ENCODE results near the gene SMNDC1.
"Not testable (repeated sequence)": the region's sequence is repeated elsewhere in the genome, so short reads cannot be mapped to it uniquely, and the experiment has no call there.

SMNDC1 gene

DNA sequence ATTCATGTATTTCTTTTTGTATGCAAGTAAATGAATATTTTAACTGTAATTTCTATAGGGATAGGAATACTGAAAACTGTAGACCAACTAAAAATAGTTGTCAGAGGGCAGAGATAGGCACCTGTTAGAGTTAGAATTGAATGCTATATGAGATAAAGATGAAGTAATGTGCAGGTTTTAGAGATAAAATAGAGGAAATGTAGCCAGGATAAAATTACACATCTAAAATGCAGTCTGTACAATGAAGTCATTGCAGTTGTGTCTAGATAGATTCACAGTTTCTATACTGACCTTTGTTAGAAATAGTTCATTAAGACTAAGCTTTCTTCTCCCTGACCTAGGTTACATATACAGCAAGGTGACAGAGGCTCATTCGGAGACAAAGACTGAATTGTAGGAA is 46.2 kb downstream of the SMNDC1 start:
- Histone ChIP-seq H3K4me3 (ENCODE audit: insufficient read depth, low read depth, low read length) (no peak overlapping the region), H3K27me3 (ENCODE audit: control insufficient read depth, insufficient read depth, low read length, poor library complexity, severe bottlenecking) (no peaks in the 10 kb centered on the region), H3K27ac (ENCODE audit: insufficient read depth, low read depth, low read length, poor library complexity, severe bottlenecking) (no peak overlapping the region), H3K36me3 (ENCODE audit: control insufficient read depth, insufficient read depth, low read length) (no peaks in the 10 kb centered on the region), H3K9me3 (ENCODE audit: control insufficient read depth, low read length) (no peaks in the 10 kb centered on the region), H3K4me1 (ENCODE audit: control insufficient read depth, insufficient read depth, low read length) (no peaks in the 10 kb centered on the region)
- 95 to 100% methylated on average over 1 of the region's 1 CpG for WGBS, 2 experiments

DNA sequence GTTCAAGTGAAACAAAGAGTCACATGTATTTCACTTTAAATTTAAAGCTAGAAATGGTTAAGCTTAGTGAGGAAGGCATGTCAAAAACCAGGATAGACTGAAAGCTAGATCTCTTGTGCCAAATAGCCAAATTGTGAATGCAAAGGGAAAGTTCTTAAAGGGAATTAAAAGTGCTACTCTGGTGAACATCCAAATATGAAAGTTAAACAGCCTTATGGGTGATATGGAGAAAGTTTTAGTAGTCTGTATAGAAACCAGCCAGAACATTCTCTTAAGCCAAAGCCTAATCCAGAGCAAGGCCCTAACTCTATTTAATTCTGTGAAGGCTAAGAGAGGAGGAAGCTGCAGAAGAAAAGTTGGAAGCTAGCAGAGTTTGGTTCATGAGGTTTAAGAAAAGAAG is 50.3 kb downstream of the SMNDC1 start:
- H3K27me3 ChIP-seq (ENCODE audit: control insufficient read depth, insufficient read depth, low read length, poor library complexity, severe bottlenecking), result no peaks in the 10 kb centered on the region
- H3K27ac ChIP-seq (ENCODE audit: insufficient read depth, low read depth, low read length, poor library complexity, severe bottlenecking), result no peak overlapping the region

DNA sequence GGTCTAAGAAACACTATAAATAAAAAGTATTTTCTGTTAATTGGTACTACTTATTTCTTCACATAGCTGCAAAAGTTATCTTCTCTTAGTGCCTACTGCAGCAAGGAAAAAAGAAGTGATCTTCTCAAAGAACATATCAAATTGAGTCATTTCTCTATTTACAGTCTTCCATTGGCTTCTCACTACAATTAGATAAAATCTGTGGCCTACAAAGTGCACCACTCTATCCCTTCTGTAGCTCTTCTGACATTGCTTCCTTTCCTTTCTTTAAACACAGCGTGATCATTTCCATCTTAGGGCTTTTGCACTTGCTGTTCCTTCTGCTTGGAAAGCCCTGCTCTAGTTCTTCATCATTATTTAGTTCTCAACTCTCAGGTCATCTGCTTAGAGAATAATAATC is 52.6 kb downstream of the SMNDC1 start:
- Histone ChIP-seq H3K27ac (ENCODE audit: insufficient read depth, low read depth, low read length, poor library complexity, severe bottlenecking) (no peak overlapping the region), H3K4me3 (ENCODE audit: insufficient read depth, low read depth, low read length) (no peak overlapping the region), H3K4me1 (ENCODE audit: control insufficient read depth, insufficient read depth, low read length) (no peaks in the 10 kb centered on the region), H3K9me3 (ENCODE audit: control insufficient read depth, low read length) (no peaks in the 10 kb centered on the region), H3K36me3 (ENCODE audit: control insufficient read depth, insufficient read depth, low read length) (no peaks in the 10 kb centered on the region), H3K27me3 (ENCODE audit: control insufficient read depth, insufficient read depth, low read length, poor library complexity, severe bottlenecking) (no peaks in the 10 kb centered on the region)
- WGBS, 2 experiments, result 84 to 88% methylated on average over 1 of the region's 1 CpG

More for the DNA sequence above, 50.3 kb downstream of the SMNDC1 start:
- no peaks in the 10 kb centered on the region for H3K4me1 ChIP-seq (ENCODE audit: control insufficient read depth, insufficient read depth, low read length)
- H3K36me3 ChIP-seq (ENCODE audit: control insufficient read depth, insufficient read depth, low read length), result no peaks in the 10 kb centered on the region
- no peak overlapping the region for H3K4me3 ChIP-seq (ENCODE audit: insufficient read depth, low read depth, low read length)
- H3K9me3 ChIP-seq (ENCODE audit: control insufficient read depth, low read length), result no peaks in the 10 kb centered on the region

DNA sequence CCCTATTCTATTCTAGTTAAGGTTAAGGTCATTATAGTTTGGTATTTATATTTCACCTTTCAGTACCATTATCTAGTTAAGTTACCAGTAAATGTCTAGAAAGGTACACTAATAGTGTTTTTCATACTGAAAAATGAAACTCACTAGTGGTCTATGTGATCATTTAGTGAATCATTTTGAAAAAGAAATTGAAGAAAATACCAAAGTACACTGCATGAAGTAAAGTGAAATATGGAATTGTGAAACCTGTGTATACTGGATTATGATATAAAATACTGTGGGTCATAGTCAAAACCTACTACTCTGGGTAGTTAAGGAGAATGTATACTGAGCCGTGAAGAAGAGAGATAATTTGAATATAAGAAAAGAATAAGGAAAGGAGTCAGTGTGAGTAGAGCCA is 53.3 kb downstream of the SMNDC1 start:
- H3K4me3 ChIP-seq (ENCODE audit: insufficient read depth, low read depth, low read length); H3K4me1 ChIP-seq (ENCODE audit: control insufficient read depth, insufficient read depth, low read length); H3K27me3 ChIP-seq (ENCODE audit: control insufficient read depth, insufficient read depth, low read length, poor library complexity, severe bottlenecking); H3K9me3 ChIP-seq (ENCODE audit: control insufficient read depth, low read length); H3K36me3 ChIP-seq (ENCODE audit: control insufficient read depth, insufficient read depth, low read length); H3K27ac ChIP-seq (ENCODE audit: insufficient read depth, low read depth, low read length, poor library complexity, severe bottlenecking): not testable (repeated sequence)
- 90 to 91% methylated on average over 1 of the region's 1 CpG for WGBS, 2 experiments

DNA sequence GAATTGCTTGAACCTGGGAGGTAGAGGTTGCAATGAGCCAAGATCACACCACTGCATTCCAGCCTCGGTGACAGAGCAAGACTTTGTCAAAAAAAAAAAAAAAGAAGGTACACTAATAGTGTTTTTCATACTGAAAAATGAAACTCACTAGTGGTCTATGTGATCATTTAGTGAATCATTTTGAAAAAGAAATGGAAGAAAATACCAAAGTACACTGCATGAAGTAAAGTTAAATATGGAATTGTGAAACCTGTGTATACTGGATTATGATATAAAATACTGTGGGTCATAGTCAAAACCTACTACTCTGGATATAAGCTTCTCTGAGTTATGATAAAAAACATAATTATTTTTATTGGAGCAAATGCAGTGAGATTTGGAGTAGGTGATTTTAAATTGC is 55.2 kb downstream of the SMNDC1 start:
- H3K4me1 ChIP-seq (ENCODE audit: control insufficient read depth, insufficient read depth, low read length); H3K4me3 ChIP-seq (ENCODE audit: insufficient read depth, low read depth, low read length); H3K9me3 ChIP-seq (ENCODE audit: control insufficient read depth, low read length); H3K36me3 ChIP-seq (ENCODE audit: control insufficient read depth, insufficient read depth, low read length); H3K27me3 ChIP-seq (ENCODE audit: control insufficient read depth, insufficient read depth, low read length, poor library complexity, severe bottlenecking); H3K27ac ChIP-seq (ENCODE audit: insufficient read depth, low read depth, low read length, poor library complexity, severe bottlenecking): not testable (repeated sequence)
- 71% methylated on average over 1 of the region's 1 CpG; no CpG with 5 or more reads in 1 of the 2 experiments for WGBS, 2 experiments

DNA sequence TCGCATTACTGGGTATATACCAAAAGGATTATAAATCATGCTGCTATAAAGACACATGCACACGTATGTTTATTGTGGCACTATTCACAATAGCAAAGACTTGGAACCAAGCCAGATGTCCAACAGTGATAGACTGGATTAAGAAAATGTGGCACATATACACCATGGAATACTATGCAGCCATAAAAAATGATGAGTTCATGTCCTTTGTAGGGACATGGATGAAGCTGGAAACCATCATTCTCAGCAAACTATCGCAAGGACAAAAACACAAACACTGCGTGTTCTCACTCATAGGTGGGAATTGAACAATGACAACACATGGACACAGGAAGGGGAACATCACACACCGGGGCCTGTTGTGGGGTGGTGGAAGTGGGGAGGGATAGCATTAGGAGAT is 56.9 kb downstream of the SMNDC1 start:
- 91% methylated on average over 3 to 4 of the region's 5 CpGs for WGBS, 2 experiments
- H3K27ac ChIP-seq (ENCODE audit: insufficient read depth, low read depth, low read length, poor library complexity, severe bottlenecking); H3K36me3 ChIP-seq (ENCODE audit: control insufficient read depth, insufficient read depth, low read length); H3K4me1 ChIP-seq (ENCODE audit: control insufficient read depth, insufficient read depth, low read length); H3K4me3 ChIP-seq (ENCODE audit: insufficient read depth, low read depth, low read length); H3K9me3 ChIP-seq (ENCODE audit: control insufficient read depth, low read length); H3K27me3 ChIP-seq (ENCODE audit: control insufficient read depth, insufficient read depth, low read length, poor library complexity, severe bottlenecking): not testable (repeated sequence)

DNA sequence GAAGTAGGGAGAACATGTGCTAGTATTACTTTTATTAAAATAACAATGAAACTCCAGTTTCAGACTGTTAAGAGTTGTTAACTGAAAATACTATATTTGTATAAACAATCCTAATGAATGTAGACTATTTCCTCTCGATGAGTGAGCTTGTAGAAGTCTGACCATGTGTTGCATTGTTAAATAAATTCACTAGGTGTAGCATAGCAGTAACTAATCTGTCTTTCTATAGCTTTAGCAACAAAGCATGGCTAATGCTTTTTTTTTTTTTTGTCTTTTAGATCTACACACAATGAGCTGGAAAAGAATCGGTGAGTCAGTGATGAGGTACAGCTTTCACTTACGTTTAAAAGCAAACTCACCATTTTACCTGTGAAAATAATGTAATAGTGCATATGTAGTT is 60.2 kb downstream of the SMNDC1 start:
- 60% methylated on average over 2 of the region's 3 CpGs; no CpG with 5 or more reads in 1 of the 2 experiments for WGBS, 2 experiments
- H3K9me3 ChIP-seq (ENCODE audit: control insufficient read depth, low read length), result no peaks in the 10 kb centered on the region
- no peaks in the 10 kb centered on the region for H3K4me1 ChIP-seq (ENCODE audit: control insufficient read depth, insufficient read depth, low read length)
- no peak overlapping the region for H3K4me3 ChIP-seq (ENCODE audit: insufficient read depth, low read depth, low read length)
- H3K36me3 ChIP-seq (ENCODE audit: control insufficient read depth, insufficient read depth, low read length), result no peaks in the 10 kb centered on the region
- no peaks in the 10 kb centered on the region for H3K27me3 ChIP-seq (ENCODE audit: control insufficient read depth, insufficient read depth, low read length, poor library complexity, severe bottlenecking)
- no peak overlapping the region for H3K27ac ChIP-seq (ENCODE audit: insufficient read depth, low read depth, low read length, poor library complexity, severe bottlenecking)

DNA sequence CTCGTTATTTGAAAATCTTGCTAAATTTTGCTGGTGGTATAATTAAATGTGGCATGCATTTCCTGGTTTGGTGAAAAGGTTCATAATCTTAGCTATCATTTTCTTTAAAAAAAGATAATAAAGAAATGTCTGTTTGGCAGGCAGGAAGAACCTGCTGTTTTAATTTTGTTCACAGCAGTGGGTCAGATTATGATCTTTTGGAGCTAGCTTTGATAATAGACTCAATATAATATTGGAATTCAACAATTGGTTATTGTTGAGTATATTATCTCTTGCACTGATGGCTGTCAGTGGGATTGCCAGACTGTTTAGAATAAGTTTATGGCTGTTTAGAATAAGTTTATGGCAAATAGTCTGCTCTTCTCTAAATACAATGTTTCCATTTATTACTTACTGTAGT is 62.2 kb downstream of the SMNDC1 start:
- H3K4me3 ChIP-seq (ENCODE audit: insufficient read depth, low read depth, low read length), result no peak overlapping the region
- H3K27me3 ChIP-seq (ENCODE audit: control insufficient read depth, insufficient read depth, low read length, poor library complexity, severe bottlenecking), result no peaks in the 10 kb centered on the region
- no peaks in the 10 kb centered on the region for H3K4me1 ChIP-seq (ENCODE audit: control insufficient read depth, insufficient read depth, low read length)
- no peaks in the 10 kb centered on the region for H3K9me3 ChIP-seq (ENCODE audit: control insufficient read depth, low read length)
- H3K36me3 ChIP-seq (ENCODE audit: control insufficient read depth, insufficient read depth, low read length), result peaks cover 6% of the 10 kb centered on the region
- H3K27ac ChIP-seq (ENCODE audit: insufficient read depth, low read depth, low read length, poor library complexity, severe bottlenecking), result no peak overlapping the region
- WGBS, 2 experiments, result 89 to 93% methylated on average over 1 of the region's 1 CpG

DNA sequence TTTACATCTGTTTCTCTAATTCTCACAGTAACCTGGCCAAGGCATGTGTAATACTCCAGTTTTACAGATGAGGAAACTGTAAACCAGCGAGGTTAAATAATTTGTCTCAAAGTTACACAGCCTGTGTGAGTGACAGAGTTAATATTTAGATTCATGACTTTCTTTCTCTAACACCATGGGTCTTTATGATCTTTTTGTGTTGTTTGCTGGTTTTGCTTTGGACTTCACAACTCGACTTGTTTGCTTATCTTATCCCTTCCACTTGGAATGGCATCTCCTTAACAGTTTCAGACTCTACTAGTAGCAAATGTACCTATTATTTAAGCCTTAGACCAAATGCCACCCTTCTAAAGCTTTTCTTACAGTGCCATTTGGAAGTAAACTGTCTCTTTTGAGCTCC is 62.9 kb downstream of the SMNDC1 start:
- H3K4me3 ChIP-seq (ENCODE audit: insufficient read depth, low read depth, low read length), result no peak overlapping the region

DNA sequence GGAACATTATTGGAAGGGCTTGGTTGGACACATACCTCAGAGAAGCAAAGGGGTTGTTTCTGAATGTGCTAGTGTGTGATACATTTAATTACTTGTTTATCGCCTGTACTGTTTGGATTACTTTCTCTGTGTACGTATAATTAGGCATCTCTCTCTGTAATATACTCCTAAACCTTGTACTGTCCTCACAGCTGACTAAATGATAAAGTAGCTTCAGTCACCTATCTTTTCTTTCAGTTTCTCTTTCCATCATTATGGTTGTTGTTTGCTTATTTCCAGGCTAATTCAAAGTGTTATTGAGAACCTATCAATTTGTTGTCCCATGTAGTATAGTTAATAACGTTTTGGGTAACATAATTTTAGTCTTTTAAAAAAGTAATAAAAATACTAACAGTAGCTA is 63.3 kb downstream of the SMNDC1 start:
- H3K9me3 ChIP-seq (ENCODE audit: control insufficient read depth, low read length), result no peaks in the 10 kb centered on the region
- no peaks in the 10 kb centered on the region for H3K4me1 ChIP-seq (ENCODE audit: control insufficient read depth, insufficient read depth, low read length)
- WGBS, 2 experiments, result 86 to 94% methylated on average over 1 to 2 of the region's 3 CpGs
- H3K27ac ChIP-seq (ENCODE audit: insufficient read depth, low read depth, low read length, poor library complexity, severe bottlenecking), result no peak overlapping the region
- peaks cover 6% of the 10 kb centered on the region for H3K36me3 ChIP-seq (ENCODE audit: control insufficient read depth, insufficient read depth, low read length)
- no peaks in the 10 kb centered on the region for H3K27me3 ChIP-seq (ENCODE audit: control insufficient read depth, insufficient read depth, low read length, poor library complexity, severe bottlenecking)
- H3K4me3 ChIP-seq (ENCODE audit: insufficient read depth, low read depth, low read length), result no peak overlapping the region

More for the DNA sequence above, 62.9 kb downstream of the SMNDC1 start:
- Histone ChIP-seq H3K36me3 (ENCODE audit: control insufficient read depth, insufficient read depth, low read length) (peaks cover 6% of the 10 kb centered on the region), H3K27ac (ENCODE audit: insufficient read depth, low read depth, low read length, poor library complexity, severe bottlenecking) (no peak overlapping the region), H3K9me3 (ENCODE audit: control insufficient read depth, low read length) (no peaks in the 10 kb centered on the region), H3K27me3 (ENCODE audit: control insufficient read depth, insufficient read depth, low read length, poor library complexity, severe bottlenecking) (no peaks in the 10 kb centered on the region), H3K4me1 (ENCODE audit: control insufficient read depth, insufficient read depth, low read length) (no peaks in the 10 kb centered on the region)
- WGBS, 2 experiments, result 80 to 92% methylated on average over 2 of the region's 2 CpGs
